A673 (cell line): ENCODE results near the gene FBXW12. TPM values are rescaled to one million over a fixed set of nuclear protein-coding genes. Genes with fewer than 3 reads are reported as not detected.

ENCODE experiments used
- BruUV-seq: library from RNA; stranded (reverse); fragments of 400-500 nt; replicated peaks from 2 replicates; lab custom pipeline; 2021; lab: Mats Ljungman, UMichigan
- CTCF ChIA-PET: fragments of 300-600 bp; sonication (Branson Sonifier 250); formaldehyde crosslinking; loops from one replicate; lab custom pipeline; 2022; ENCODE audit warnings: antibody characterized with exemption; lab: Charles Lee
- POLR2A ChIA-PET: fragments of 300-600 bp; sonication (Branson Sonifier 250); formaldehyde crosslinking; loops from one replicate; lab custom pipeline; 2022; ENCODE audit warnings: antibody characterized with exemption; ENCODE audit not compliant: low non-redundant PET; lab: Charles Lee
- DNase-seq: peaks from one replicate; pipeline ENCODE4 v3.0.0-alpha.2; 2015; ENCODE audit warnings: low spot score
- H3K27ac ChIP-seq: fragments of 200-600 bp; sonication (generic); 2 replicates; pipeline ENCODE4 v1.5.1; 2016; ENCODE audit warnings: mixed run types, low read depth, mild to moderate bottlenecking, mixed read lengths, antibody characterized with exemption, low read length; ENCODE audit not compliant: poor library complexity, severe bottlenecking
- H3K27me3 ChIP-seq: fragments of 200-600 bp; sonication (generic); replicated peaks from 2 replicates; pipeline ENCODE4 v1.6.1; 2017; ENCODE audit warnings: mixed run types, low read depth, mild to moderate bottlenecking, mixed read lengths, antibody characterized with exemption, low read length; ENCODE audit not compliant: insufficient read depth, poor library complexity
- H3K36me3 ChIP-seq: fragments of 200-600 bp; sonication (generic); 2 replicates; pipeline ENCODE4 v1.6.1; 2016; ENCODE audit warnings: mixed run types, mild to moderate bottlenecking, mixed read lengths, antibody characterized with exemption, low read length; ENCODE audit not compliant: insufficient read depth, poor library complexity, severe bottlenecking
- H3K4me1 ChIP-seq: fragments of 200-600 bp; sonication (generic); 2 replicates; pipeline ENCODE4 v1.6.1; 2017; ENCODE audit warnings: mixed run types, mild to moderate bottlenecking, mixed read lengths, antibody characterized with exemption, low read length; ENCODE audit not compliant: insufficient read depth, poor library complexity, severe bottlenecking
- H3K4me3 ChIP-seq: fragments of 200-600 bp; sonication (generic); 2 replicates; pipeline ENCODE4 v1.5.1; 2016; ENCODE audit warnings: low read depth, mixed run types, mild to moderate bottlenecking, mixed read lengths, low read length; ENCODE audit not compliant: poor library complexity, severe bottlenecking
- H3K9me3 ChIP-seq: fragments of 200-600 bp; sonication (generic); 2 replicates; pipeline ENCODE4 v1.6.1; 2016; ENCODE audit warnings: mixed run types, low read depth, mild to moderate bottlenecking, mixed read lengths, antibody characterized with exemption, low read length; ENCODE audit not compliant: poor library complexity, severe bottlenecking
- CTCF ChIP-seq: fragments of 300-800, 200-600 bp; sonication (generic); conservative IDR thresholded peaks from 2 replicates; pipeline ENCODE4 v1.5.1; 2017; ENCODE audit warnings: low read depth, mild to moderate bottlenecking, antibody characterized with exemption, low read length, moderate library complexity, mixed read lengths
- EZH2 ChIP-seq: fragments of 200-600 bp; sonication (generic); IDR thresholded peaks from 2 replicates; pipeline ENCODE4 v1.6.1; 2017; ENCODE audit warnings: borderline replicate concordance, low read depth, mild to moderate bottlenecking, mixed read lengths, antibody characterized with exemption, low read length; ENCODE audit not compliant: poor library complexity, severe bottlenecking
- intact Hi-C: fragments of 100-400 bp; cut with micrococcal nuclease; formaldehyde crosslinking; loops from one replicate; pipeline ENCODE4 v1.10.0; 2022; ENCODE audit not compliant: unreplicated experiment
- total RNA-seq: library from RNA; stranded (reverse); gene quantifications from 2 replicates; pipeline ENCODE4 v1.2.3, GENCODE V29; 2021

FBXW12 gene
- total RNA-seq, 1 experiment from 2014 or later: 0.60 TPM

DNA sequence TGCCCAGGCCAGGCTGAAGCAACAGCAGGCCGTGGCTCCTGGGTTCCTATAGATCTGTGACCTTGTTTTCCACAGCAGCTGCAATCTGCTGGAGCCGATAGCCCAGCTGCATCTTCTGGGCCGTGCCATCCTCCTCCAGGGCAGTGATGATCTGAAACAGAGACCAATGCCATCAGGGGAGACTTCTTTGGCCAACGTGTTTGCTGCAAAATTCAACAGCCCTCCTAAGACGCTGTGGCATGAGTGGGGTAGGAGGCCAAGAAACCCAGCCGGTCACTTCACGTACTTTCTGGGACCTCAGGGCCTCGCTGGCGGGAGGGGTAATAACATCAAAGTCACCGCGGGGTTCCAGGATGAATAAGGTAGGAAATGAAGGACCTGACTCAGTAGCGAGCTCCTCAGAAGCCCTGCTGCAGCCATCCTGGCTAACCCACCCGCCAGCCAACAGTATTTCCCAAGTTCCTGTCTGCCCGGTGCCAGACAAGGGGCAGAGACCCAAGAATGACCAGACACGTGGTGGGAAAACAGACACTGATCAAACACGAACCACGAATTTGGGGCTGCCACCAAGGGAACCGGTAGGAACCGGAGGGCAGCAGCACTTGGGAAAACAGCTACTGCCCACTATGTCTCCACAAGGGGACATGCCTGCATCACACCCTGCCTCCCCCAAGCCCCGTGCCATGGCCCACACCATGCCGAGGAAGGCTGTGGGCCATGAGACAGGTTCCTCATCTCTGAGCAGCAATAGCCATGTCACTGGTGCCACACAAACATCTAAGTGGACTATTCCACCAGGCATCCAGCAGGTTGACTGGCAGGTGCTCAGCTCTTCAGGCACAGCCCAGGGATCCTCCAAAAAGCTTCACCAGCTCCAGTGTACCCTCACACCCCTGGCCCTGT lies 32.7 kb downstream of the FBXW12 start:
- Histone ChIP-seq H3K27ac (no peak overlapping the region), H3K27me3 (no peaks in the 10 kb centered on the region), H3K4me1 (no peaks in the 10 kb centered on the region), H3K9me3 (no peaks in the 10 kb centered on the region), H3K4me3 (no peak overlapping the region), H3K36me3 (no peaks in the 10 kb centered on the region)
- ChIA-PET POLR2A (no interaction called here), CTCF (interaction anchor here (1.0 kb wide), 1 partner anchor 32 kb away, joined by 4 read pairs; no protein-coding TSS in a partner anchor)
- no peak for TF ChIP-seq EZH2
- TF ChIP-seq CTCF: no peak
- DNase-seq: no peak
- intact Hi-C loops: loop anchor here (5.0 kb wide), 1 partner anchor 33 kb away; no protein-coding TSS in a partner anchor
- BruUV-seq: no TSS peak

DNA sequence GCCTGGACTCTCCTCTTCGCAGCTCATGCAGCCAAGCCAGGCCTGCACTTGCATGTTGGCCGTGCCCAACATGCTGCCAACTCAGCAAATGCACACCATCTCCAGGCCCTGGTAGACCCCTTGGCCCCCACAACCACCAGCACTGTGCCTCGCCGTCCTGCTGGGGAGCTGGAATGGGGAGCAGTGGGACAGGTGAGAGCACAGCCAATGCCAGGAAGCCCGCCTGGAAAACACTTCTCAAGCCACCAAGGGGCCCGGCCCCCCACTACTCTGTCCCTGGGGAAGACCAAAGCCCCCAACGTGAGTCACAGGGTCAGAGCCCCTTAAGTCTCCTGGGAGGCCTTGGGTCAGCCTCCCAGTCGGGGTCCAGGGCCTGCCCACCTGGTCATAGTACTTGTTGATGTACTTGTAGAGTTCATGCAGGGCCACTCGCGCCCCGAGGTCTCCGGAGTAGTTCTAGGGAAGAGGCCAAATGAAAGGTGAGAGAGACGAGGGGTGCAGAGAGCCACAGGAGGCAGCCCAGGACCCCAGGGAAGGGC lies 33.4 kb downstream of the FBXW12 start:
- no peak overlapping the region for H3K4me3 ChIP-seq
- H3K4me1 ChIP-seq: no peaks in the 10 kb centered on the region
- no peak overlapping the region for H3K27ac ChIP-seq
- intact Hi-C loops: no loop called here
- DNase-seq: no peak
- no peaks in the 10 kb centered on the region for H3K27me3 ChIP-seq
- POLR2A ChIA-PET: no interaction called here
- CTCF ChIA-PET: no interaction called here
- H3K36me3 ChIP-seq: no peaks in the 10 kb centered on the region
- no peak for TF ChIP-seq EZH2
- TF ChIP-seq CTCF: no peak
- no TSS peak for BruUV-seq
- no peaks in the 10 kb centered on the region for H3K9me3 ChIP-seq

GRCh38 chr3:48405971-48406370 lies 34.0 kb downstream of the FBXW12 start:
- intact Hi-C loops: no loop called here
- Histone ChIP-seq H3K4me1 (no peaks in the 10 kb centered on the region), H3K27me3 (no peaks in the 10 kb centered on the region), H3K36me3 (no peaks in the 10 kb centered on the region), H3K9me3 (no peaks in the 10 kb centered on the region), H3K27ac (no peak overlapping the region), H3K4me3 (no peak overlapping the region)
- no TSS peak for BruUV-seq
- ChIA-PET CTCF (no interaction called here), POLR2A (no interaction called here)
- no peak for DNase-seq
- TF ChIP-seq EZH2: no peak
- TF ChIP-seq CTCF: no peak
